CD14-positive monocyte (primary cell): ENCODE measurements around the gene FAM110A. TPM values are rescaled to one million over a fixed set of nuclear protein-coding genes. Genes with fewer than 3 reads are reported as not detected.

Experiments used
- DNase-seq, 3 donors: peaks; one replicate each; pipeline ENCODE4 v3.0.0-alpha.2; 2011 to 2022
- H2AFZ ChIP-seq: 2 replicates; pipeline ENCODE4 v1.6.0; 2012; ENCODE audit warnings: mild to moderate bottlenecking, low read depth, low read length, inconsistent platforms; ENCODE audit not compliant: insufficient read depth, poor library complexity, severe bottlenecking
- H3K27ac ChIP-seq, 2 donors: 1 replicate in 1 of 2; 2 replicates in 1 of 2; pipeline ENCODE4 v1.5.1; 2012 to 2013; ENCODE audit warnings: low read length in 2 of 2, control low read depth in 1 of 2, inconsistent platforms in 1 of 2, low read depth in 1 of 2, mild to moderate bottlenecking in 1 of 2
- H3K27me3 ChIP-seq, 2 donors: one replicate each; pipeline versions ENCODE4 v1.6.0 to v1.6.1; 2011 to 2013; ENCODE audit warnings: low read length in 2 of 2; ENCODE audit not compliant: control insufficient read depth in 2 of 2, insufficient read depth in 2 of 2
- H3K36me3 ChIP-seq, 2 donors: replicated peaks in 1 of 2; 1 replicate in 1 of 2; 2 replicates in 1 of 2; pipeline versions ENCODE4 v1.5.1 to v1.6.1; 2012 to 2013; ENCODE audit warnings: low read length in 2 of 2, control low read depth in 1 of 2, inconsistent platforms in 1 of 2, mild to moderate bottlenecking in 1 of 2; ENCODE audit not compliant: insufficient read depth in 2 of 2, control insufficient read depth in 1 of 2
- H3K4me1 ChIP-seq, 2 donors: 1 replicate in 1 of 2; 2 replicates in 1 of 2; pipeline versions ENCODE4 v1.5.1 to v1.6.1; 2012 to 2013; ENCODE audit warnings: low read length in 2 of 2, control low read depth in 1 of 2, inconsistent platforms in 1 of 2, mild to moderate bottlenecking in 1 of 2, moderate library complexity in 1 of 2; ENCODE audit not compliant: insufficient read depth in 2 of 2, control insufficient read depth in 1 of 2
- H3K4me2 ChIP-seq: replicated peaks from 2 replicates; pipeline ENCODE3; 2012; ENCODE audit warnings: low read length, moderate library complexity, mild to moderate bottlenecking; ENCODE audit not compliant: poor library complexity, severe bottlenecking; ENCODE audit errors: extremely low read depth
- H3K4me3 ChIP-seq, 3 experiments: fragments of 200-600 bp in 1 of 3; sonication (generic) in 1 of 3; replicated peaks in 1 of 3; 1 replicate in 2 of 3; 2 replicates in 1 of 3; pipeline ENCODE4 v1.5.1; 2011 to 2013; ENCODE audit warnings: low read length in 3 of 3, mild to moderate bottlenecking in 3 of 3, control low read depth in 2 of 3, low read depth in 2 of 3, inconsistent platforms in 1 of 3, moderate library complexity in 1 of 3
- H3K79me2 ChIP-seq: 2 replicates; pipeline ENCODE4 v1.6.0; 2012; ENCODE audit warnings: mild to moderate bottlenecking, control low read depth, inconsistent platforms, low read length, moderate library complexity; ENCODE audit not compliant: insufficient read depth
- H3K9ac ChIP-seq: 2 replicates; pipeline ENCODE4 v1.6.0; 2017; ENCODE audit warnings: low read length, mild to moderate bottlenecking; ENCODE audit not compliant: insufficient read depth, poor library complexity, severe bottlenecking
- H3K9me3 ChIP-seq, 2 donors: replicated peaks in 1 of 2; 1 replicate in 1 of 2; 2 replicates in 1 of 2; pipeline versions ENCODE4 v1.5.1 to v1.6.1; 2012 to 2013; ENCODE audit warnings: low read length in 2 of 2, control low read depth in 1 of 2; ENCODE audit not compliant: control insufficient read depth in 1 of 2, insufficient read depth in 1 of 2
- H4K20me1 ChIP-seq: 2 replicates; pipeline ENCODE4 v1.6.0; 2012; ENCODE audit warnings: mild to moderate bottlenecking, low read length, control low read depth, moderate library complexity; ENCODE audit not compliant: insufficient read depth
- H3K27ac Mint-ChIP-seq, 7 donors: one replicate each; pipeline ENCODE4 v1.8.0; 2020; ENCODE audit warnings: mild to moderate bottlenecking in 7 of 7, mixed read lengths in 7 of 7, moderate library complexity in 6 of 7, inconsistent platforms in 2 of 7
- H3K27me3 Mint-ChIP-seq, 3 donors: one replicate each; pipeline ENCODE4 v1.8.0; 2021 to 2022; ENCODE audit warnings: low read depth in 3 of 3, mild to moderate bottlenecking in 3 of 3, mixed read lengths in 3 of 3, moderate library complexity in 3 of 3, inconsistent platforms in 1 of 3
- H3K36me3 Mint-ChIP-seq, 2 donors: one replicate each; pipeline ENCODE4 v1.8.0; 2020; ENCODE audit warnings: mixed read lengths in 2 of 2, inconsistent platforms in 1 of 2, mild to moderate bottlenecking in 1 of 2
- H3K4me1 Mint-ChIP-seq: one replicate; pipeline ENCODE4 v1.8.0; 2020; ENCODE audit warnings: mild to moderate bottlenecking, mixed read lengths
- H3K4me3 Mint-ChIP-seq, 2 donors: one replicate each; pipeline ENCODE4 v1.8.0; 2020; ENCODE audit warnings: mild to moderate bottlenecking in 2 of 2, mixed read lengths in 2 of 2, moderate library complexity in 1 of 2
- H3K9me3 Mint-ChIP-seq, 7 donors: one replicate each; pipeline ENCODE4 v1.8.0; 2020 to 2022; ENCODE audit warnings: mixed read lengths in 7 of 7, mild to moderate bottlenecking in 6 of 7, moderate library complexity in 6 of 7, inconsistent platforms in 2 of 7
- CTCF ChIP-seq: fragments of 200-600 bp; IDR thresholded peaks from one replicate; pipeline ENCODE4 v1.8.0; 2022; ENCODE audit warnings: antibody characterized with exemption, mild to moderate bottlenecking
- WGBS: methylation state at CpG from one replicate; pipeline ENCODE4 v1.1.5; 2013; ENCODE audit warnings: missing lambda C conversion rate; ENCODE audit not compliant: insufficient coverage; 5-methylcytosine and 5-hydroxymethylcytosine counted together
- intact Hi-C, 2 donors: fragments of 100-400 bp; cut with micrococcal nuclease; formaldehyde crosslinking; loops; one replicate each; pipeline versions ENCODE4 v1.15.0 to v1.15.1; 2023
- polyA plus RNA-seq, 3 donors: library from polyadenylated mRNA; depleted of rRNA in 1 of 3; unstranded in 2 of 3; stranded (reverse) in 1 of 3; fragments of 300-500 nt in 2 of 3; fragments of >200 nt in 1 of 3; fragmentation: Illumina TruSeq in 2 of 3; gene quantifications; 1 replicate in 2 of 3; 2 replicates in 1 of 3; pipeline ENCODE4 v1.2.3, GENCODE V29; 2012 to 2021

FAM110A gene
- polyA plus RNA-seq, 3 donors, result 13.8 to 43.2 (median 27.8) TPM

- H3K9me3 ChIP-seq, result no peaks in the 10 kb centered on the region
- H3K4me3 ChIP-seq, result peak overlapping the region in 1 of 3 experiments; percentile 61
- 17% methylated on average over 51 of the region's 59 CpGs for WGBS
- H3K4me1 ChIP-seq, result peaks cover 70 to 79% of the 10 kb centered on the region in 2 donors
- H3K27ac Mint-ChIP-seq, result peak overlapping the region in 2 of 7 donors; percentile 80 to 83
- H3K9me3 Mint-ChIP-seq, result peaks cover 0 to 10% (median 2%) of the 10 kb centered on the region in 7 donors
- peak overlapping the region; percentile 70 for H3K4me2 ChIP-seq
- H3K4me1 Mint-ChIP-seq, result peaks cover 74% of the 10 kb centered on the region
- peak overlapping the region; percentile 29 for H3K9ac ChIP-seq
- DNase-seq, result no peak
- peaks cover 5 to 17% of the 10 kb centered on the region in 2 donors for H3K27me3 ChIP-seq
- peak overlapping the region; percentile 64 to 86 for H3K4me3 Mint-ChIP-seq
- peaks cover 15 to 27% (median 17%) of the 10 kb centered on the region in 3 donors for H3K27me3 Mint-ChIP-seq
- peaks cover 91% of the 10 kb centered on the region for H4K20me1 ChIP-seq
- peaks cover 10 to 19% of the 10 kb centered on the region in 2 donors for H3K36me3 ChIP-seq
- TF ChIP-seq CTCF, result no peak
- H3K27ac ChIP-seq, result no peak overlapping the region
- intact Hi-C loops, result loop anchor here in 1 of 2 donors (5.0 kb wide), 1 partner anchor 41 kb away; no protein-coding TSS in a partner anchor
- H2AFZ ChIP-seq, result no peak overlapping the region
- H3K36me3 Mint-ChIP-seq, result peaks cover 41 to 55% of the 10 kb centered on the region in 2 donors
- H3K79me2 ChIP-seq, result peaks cover 89% of the 10 kb centered on the region
Observed at GRCh38 chr20:840858-841567, 7.5 kb downstream of the FAM110A start.

GRCh38 chr20:841568-842546 is 8.3 kb downstream of the FAM110A start:
- Mint-ChIP-seq H3K27ac (peak overlapping the region in 3 of 7 donors; percentile 30 to 75 (median 30)), H3K27me3 (peaks cover 15 to 27% (median 17%) of the 10 kb centered on the region in 3 donors), H3K9me3 (peaks cover 0 to 10% (median 2%) of the 10 kb centered on the region in 7 donors), H3K36me3 (peaks cover 43 to 61% of the 10 kb centered on the region in 2 donors), H3K4me1 (peaks cover 76% of the 10 kb centered on the region), H3K4me3 (peak overlapping the region; percentile 64 to 86)
- peaks cover 95% of the 10 kb centered on the region for H3K79me2 ChIP-seq
- no peak for TF ChIP-seq CTCF
- no peak overlapping the region for H2AFZ ChIP-seq
- no peaks in the 10 kb centered on the region for H3K9me3 ChIP-seq
- H3K27ac ChIP-seq, result no peak overlapping the region
- peaks cover 5 to 17% of the 10 kb centered on the region in 2 donors for H3K27me3 ChIP-seq
- H3K9ac ChIP-seq, result peak overlapping the region; percentile 29
- peaks cover 99% of the 10 kb centered on the region for H4K20me1 ChIP-seq
- H3K4me2 ChIP-seq, result peak overlapping the region; percentile 70
- no peak for DNase-seq
- peaks cover 74 to 83% of the 10 kb centered on the region in 2 donors for H3K4me1 ChIP-seq
- intact Hi-C loops, result loop anchor here in 1 of 2 donors (5.0 kb wide), 1 partner anchor 40 kb away; no protein-coding TSS in a partner anchor
- H3K36me3 ChIP-seq, result peaks cover 10 to 19% of the 10 kb centered on the region in 2 donors
- peak overlapping the region in 1 of 3 experiments; percentile 61 for H3K4me3 ChIP-seq
- 3% methylated on average over 49 of the region's 62 CpGs for WGBS
